ENCODE data around the gene CEMIP. TPM values are rescaled to one million over a fixed set of nuclear protein-coding genes. Genes with fewer than 3 reads are reported as not detected.
"Not testable (repeated sequence)": the region's sequence is repeated elsewhere in the genome, so short reads cannot be mapped to it uniquely, and the experiment has no call there.

The CEMIP gene
- total and polyA plus RNA-seq, 8 donors = 12.4 to 31.8 (median 27.4) TPM

DNA sequence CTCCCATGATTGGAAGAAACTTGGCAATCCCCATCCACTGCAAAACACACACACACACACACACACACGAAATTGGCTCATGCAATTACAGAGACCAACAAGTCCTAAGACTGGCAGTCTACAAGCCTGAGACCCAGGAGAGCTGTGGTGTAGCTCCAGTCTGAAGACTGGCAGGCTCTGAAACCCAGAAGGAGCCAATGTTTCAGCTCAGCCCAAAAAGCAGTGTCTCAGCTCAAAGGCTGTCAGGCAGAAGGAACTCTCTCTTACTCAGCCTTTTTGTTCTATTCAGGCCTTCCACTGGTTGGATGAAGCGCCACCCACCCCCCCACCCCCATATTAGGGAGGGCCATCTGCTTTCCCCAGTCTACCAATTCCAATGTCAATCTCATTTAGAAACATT lies 178.4 kb downstream of the CEMIP start:
- H3K4me3 ChIP-seq = no peak overlapping the region
- peaks cover 0 to 3% of the 10 kb centered on the region in 2 donors for H3K4me1 ChIP-seq
- no peak overlapping the region for H3K27ac ChIP-seq
- H3K27me3 ChIP-seq = no peaks in the 10 kb centered on the region
- H3K36me3 ChIP-seq = peaks cover 0 to 22% of the 10 kb centered on the region in 2 donors
- no peak for DNase-seq
- ATAC-seq = no peak
- TF ChIP-seq CTCF (IDR thresholded peaks at IDR 0.05) = no peak
- intact Hi-C loops (cut with DNase I) = no loop called here
- H3K9me3 ChIP-seq = no peaks in the 10 kb centered on the region

DNA sequence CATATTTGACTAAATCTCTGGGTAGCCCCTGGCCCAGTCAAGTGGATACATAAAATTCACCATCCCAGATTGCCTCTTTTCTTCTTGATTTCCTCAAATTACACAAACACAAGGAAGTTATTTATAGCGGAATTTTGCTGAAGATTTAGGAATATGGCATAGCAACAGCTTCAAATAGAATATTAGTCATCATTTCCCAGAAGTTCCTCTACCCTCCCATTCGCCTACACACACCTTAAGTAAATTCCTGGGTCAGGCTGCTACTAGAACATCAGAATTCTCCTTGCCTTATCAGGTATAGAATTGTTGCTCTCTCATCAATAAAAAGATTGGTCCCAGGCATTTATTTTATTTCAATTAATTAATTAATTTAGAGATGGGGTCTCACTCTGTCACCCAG lies 178.8 kb downstream of the CEMIP start:
- DNase-seq (no peak), ATAC-seq (no peak)
- no peak for TF ChIP-seq CTCF (IDR thresholded peaks at IDR 0.05)
- H3K4me1 ChIP-seq = peaks cover 0 to 3% of the 10 kb centered on the region in 2 donors
- H3K9me3 ChIP-seq = no peaks in the 10 kb centered on the region
- peaks cover 0 to 18% of the 10 kb centered on the region in 2 donors for H3K36me3 ChIP-seq
- no peak overlapping the region for H3K27ac ChIP-seq
- intact Hi-C loops (cut with DNase I) = no loop called here
- H3K27me3 ChIP-seq = no peaks in the 10 kb centered on the region
- no peak overlapping the region for H3K4me3 ChIP-seq

DNA sequence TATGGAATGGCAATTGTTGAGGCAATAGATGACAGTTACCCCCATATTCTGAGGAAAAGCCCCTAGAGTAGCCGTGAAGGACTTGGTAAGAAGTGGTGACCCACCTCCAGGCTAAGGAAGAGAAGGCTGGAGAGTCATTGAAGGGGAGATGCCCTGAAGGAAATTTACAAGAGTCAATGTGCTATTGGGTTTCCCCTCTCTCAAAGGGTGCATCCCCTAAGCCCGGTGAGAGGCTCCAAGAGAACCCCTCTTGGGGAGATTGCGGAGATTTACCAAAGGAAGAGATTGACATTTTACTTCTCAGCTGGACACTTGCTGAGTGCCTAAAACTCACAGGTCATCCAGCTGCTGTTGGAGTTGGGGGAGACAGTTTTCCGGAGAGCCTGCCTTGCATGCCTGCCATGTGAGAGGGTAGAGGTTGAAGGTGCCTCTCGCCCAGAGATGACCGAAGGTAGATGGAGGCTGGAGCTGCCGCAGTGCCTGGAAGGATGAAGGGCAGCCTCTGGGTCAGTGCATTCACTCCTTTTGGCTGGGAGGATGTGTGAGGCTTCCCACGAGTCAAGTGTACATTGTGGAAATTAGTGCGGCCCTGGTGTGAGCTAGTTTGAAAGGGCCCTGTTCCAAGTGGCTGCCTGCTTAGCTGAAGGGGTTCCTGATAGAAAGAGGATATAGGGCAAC lies 179.8 kb downstream of the CEMIP start:
- TF ChIP-seq CTCF (IDR thresholded peaks at IDR 0.05) = no peak
- Histone ChIP-seq H3K27me3 (no peaks in the 10 kb centered on the region), H3K9me3 (no peaks in the 10 kb centered on the region), H3K27ac (no peak overlapping the region), H3K4me1 (peaks cover 0 to 3% of the 10 kb centered on the region in 2 donors), H3K36me3 (peaks cover 0 to 19% of the 10 kb centered on the region in 2 donors), H3K4me3 (no peak overlapping the region)
- no peak for DNase-seq
- intact Hi-C loops (cut with DNase I) = no loop called here
- no peak for ATAC-seq

GRCh38 chr15:80965454-80965853 lies 186.3 kb downstream of the CEMIP start:
- peaks cover 0 to 30% of the 10 kb centered on the region in 2 donors for H3K36me3 ChIP-seq
- ATAC-seq, DNase-seq, H3K27ac ChIP-seq, H3K4me1 ChIP-seq, H3K27me3 ChIP-seq, H3K4me3 ChIP-seq, H3K9me3 ChIP-seq: not testable (repeated sequence)
- intact Hi-C loops (cut with DNase I) = loop anchor here in 1 of 2 donors (5.0 kb wide), 2 partner anchors 188 to 508 kb away; partner anchors contain the start of gene CEMIP

DNA sequence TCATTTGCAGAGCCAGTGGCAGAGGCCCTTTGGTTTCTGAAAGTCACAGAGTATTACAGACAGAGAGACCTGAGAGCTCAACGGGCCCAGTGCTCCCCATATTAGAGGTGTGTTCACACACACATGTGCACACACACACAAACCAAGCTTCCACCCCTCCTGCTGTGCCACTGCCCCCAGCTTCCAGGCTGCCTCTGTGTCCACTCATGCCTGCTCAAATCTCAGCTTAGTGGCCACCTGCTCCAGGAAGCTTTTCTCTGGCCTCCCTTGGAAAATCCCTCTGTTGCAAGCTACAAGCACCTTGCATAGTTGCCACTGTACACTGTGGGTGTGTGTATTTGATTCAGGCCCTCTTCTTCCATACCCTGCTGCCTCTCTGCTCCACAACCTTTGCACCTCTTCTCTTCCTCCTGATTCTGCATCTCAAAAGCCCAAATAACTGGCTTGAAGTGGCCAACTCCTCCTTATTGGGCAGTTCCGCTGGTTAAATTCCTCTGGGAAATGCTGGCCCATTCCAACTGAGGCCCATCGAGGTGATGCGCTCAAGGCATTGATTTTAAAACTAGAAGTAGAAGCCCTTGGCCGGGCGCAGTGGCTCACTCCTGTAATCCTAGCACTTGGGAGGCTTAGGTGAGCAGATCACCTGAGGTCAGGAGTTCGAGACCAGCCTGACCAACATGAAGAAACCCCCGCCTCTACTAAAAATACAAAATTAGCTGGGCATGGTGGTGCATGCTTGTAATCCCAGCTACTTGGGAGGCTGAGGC lies 187.4 kb downstream of the CEMIP start:
- ATAC-seq (no peak), DNase-seq (no peak)
- no peaks in the 10 kb centered on the region for H3K9me3 ChIP-seq
- H3K27me3 ChIP-seq = no peaks in the 10 kb centered on the region
- no peak overlapping the region for H3K4me3 ChIP-seq
- peaks cover 0 to 30% of the 10 kb centered on the region in 2 donors for H3K36me3 ChIP-seq
- no peak for TF ChIP-seq CTCF (IDR thresholded peaks at IDR 0.05)
- no peaks in the 10 kb centered on the region for H3K4me1 ChIP-seq
- intact Hi-C loops (cut with DNase I) = loop anchor here in 1 of 2 donors (5.0 kb wide), 2 partner anchors 189 to 509 kb away; partner anchors contain the start of gene CEMIP
- H3K27ac ChIP-seq = no peak overlapping the region

All from left lung (tissue), 10 donors.